ENCODE measurements around the gene ASL.
"Not testable (repeated sequence)": the region's sequence is repeated elsewhere in the genome, so short reads cannot be mapped to it uniquely, and the experiment has no call there.

The ASL gene

GRCh38 chr7:66076462-66077329, 1.1 kb downstream of the ASL start:
- DNase-seq = no peak

DNA sequence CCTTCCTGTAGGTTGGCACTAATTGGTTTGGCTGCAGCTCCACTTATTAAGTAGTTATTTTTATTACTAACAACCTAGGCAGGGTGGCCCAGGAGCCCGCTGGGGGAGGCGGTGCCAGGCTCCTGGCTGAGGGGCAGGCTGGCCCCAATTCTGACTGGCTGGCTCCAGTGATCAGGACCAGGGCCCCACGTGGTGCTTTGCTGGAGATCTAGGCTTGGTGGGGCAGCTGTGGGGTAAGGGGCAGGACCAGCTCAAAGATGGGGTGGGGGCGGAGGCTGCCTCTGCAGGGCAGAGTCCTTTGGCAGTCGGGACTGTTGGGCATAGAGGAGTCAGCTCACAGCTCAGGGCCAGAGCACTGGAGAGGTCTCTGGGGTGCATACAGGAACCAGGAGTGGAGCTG, 2.4 kb downstream of the ASL start:
- no peak for DNase-seq

GRCh38 chr7:66082083-66082482, 6.5 kb downstream of the ASL start:
- DNase-seq = no peak

DNA sequence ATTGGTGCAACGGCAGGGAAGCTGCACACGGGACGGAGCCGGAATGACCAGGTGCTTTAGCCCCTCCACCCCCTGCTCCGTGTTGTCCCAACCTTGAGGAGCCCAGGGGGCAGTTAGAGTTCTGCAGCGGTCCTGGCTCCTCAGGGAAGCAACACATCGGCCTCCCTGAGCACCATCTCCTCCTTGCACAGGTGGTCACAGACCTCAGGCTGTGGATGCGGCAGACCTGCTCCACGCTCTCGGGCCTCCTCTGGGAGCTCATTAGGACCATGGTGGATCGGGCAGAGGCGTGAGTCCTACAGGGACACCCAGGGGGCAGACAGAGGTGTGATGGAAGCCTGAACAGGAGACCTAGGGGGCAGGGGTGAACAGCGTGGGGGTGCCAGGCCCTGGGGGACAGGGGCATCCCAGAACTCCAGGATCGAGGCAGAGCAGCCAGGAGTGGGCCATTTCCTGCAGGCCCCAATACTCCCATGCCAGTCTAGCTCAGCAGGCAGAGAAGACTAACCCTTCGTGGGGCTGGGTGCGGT, 7.3 kb downstream of the ASL start:
- DNase-seq = no peak

- DNase-seq = no peak
Observed at GRCh38 chr7:66083677-66084076, 8.1 kb downstream of the ASL start.

DNA sequence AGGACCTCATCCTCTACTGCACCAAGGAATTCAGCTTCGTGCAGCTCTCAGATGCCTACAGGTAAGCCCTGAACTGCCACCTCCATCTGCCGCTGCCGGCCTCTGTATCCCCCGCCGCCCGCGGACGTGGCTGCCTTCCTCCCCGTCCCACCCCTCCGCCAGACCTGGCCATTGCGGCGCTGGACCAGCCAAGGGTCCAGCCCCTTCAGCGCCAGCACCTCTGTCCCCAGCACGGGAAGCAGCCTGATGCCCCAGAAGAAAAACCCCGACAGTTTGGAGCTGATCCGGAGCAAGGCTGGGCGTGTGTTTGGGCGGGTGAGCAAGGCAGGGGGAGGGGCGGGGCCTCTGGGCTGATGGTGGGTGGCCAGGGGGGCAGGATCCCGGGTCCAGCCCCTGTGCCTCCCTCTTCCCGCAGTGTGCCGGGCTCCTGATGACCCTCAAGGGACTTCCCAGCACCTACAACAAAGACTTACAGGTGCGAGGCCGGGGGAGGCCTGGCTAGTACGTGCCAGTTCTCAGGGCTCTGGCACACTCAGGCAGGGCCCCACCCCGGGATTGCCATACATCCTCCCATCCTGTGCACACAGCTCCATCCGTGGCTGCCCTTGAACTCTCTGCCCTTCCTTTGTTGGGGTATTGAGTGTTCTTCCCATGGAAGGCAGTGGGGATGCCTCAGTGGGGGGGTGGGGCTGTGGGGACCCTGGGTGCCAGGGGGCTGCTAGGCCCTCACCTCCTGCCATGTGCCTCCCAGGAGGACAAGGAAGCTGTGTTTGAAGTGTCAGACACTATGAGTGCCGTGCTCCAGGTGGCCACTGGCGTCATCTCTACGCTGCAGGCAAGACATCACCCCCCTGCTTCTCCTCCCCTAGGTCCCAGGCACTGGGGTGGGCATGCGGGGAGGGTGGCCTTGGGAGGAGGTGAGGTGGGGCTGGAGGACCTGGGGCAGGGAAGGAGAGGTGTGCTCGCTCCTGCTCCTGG, 13.5 kb downstream of the ASL start:
- DNase-seq = no peak

- DNase-seq = no peak
Observed at GRCh38 chr7:66092654-66093053, 17.0 kb downstream of the ASL start.

- DNase-seq = no peak
Observed at GRCh38 chr7:66095010-66095409, 19.4 kb downstream of the ASL start.

- DNase-seq = no peak
Observed at GRCh38 chr7:66099232-66099550, 23.6 kb downstream of the ASL start.

GRCh38 chr7:66099551-66100407, 24.2 kb downstream of the ASL start:
- DNase-seq = peak; percentile 32

DNA sequence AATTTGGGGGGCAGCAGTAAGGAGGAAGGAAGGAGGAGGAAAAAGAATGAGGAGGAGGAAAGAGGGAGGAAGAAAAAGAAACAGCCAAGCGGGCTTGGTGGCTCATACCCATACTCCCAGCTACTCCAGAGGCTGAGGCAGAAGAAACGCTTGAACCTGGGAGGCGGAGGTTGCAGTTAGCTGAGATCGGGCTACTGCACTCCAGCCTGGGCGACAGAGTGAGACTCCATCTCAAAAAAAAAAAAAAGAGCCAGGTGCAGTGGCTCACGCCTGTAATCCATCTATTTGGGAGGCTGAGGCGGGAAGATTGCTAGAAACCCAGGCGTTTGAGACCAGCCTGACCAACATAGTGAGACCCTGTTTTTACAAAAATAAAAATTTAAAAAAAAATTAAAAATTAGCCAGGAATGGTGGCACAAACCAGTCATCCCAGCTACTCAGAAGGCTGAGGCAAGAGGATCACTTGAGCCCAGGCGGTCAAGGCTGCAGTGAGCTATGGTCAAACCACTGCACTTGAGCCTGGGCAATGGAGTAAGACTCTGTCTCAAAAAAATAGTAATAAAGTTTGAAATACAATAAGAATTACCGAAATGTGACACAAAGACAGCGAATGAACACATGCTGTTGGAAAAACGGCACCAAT, 24.9 kb downstream of the ASL start:
- no peak for DNase-seq

DNA sequence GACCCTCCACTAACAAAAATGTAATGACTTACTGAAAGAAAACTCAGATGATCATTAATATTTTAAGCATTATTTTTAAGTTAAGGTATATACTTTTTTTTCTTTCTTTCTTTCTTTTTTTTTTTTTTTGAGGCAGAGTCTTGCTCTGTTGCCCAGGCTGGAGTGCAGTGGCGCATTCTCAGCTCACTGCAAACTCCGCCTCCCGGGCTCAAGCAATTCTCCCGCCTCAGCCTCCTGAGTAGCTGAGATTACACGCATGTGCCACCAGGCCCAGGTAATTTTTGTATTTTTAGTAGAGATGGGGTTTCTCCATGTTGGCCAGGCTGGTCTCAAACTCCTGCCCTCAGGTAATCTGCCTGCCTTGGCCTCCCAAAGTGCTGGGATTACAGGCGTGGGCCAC, 26.5 kb downstream of the ASL start:
- DNase-seq = not testable (repeated sequence)

DNA sequence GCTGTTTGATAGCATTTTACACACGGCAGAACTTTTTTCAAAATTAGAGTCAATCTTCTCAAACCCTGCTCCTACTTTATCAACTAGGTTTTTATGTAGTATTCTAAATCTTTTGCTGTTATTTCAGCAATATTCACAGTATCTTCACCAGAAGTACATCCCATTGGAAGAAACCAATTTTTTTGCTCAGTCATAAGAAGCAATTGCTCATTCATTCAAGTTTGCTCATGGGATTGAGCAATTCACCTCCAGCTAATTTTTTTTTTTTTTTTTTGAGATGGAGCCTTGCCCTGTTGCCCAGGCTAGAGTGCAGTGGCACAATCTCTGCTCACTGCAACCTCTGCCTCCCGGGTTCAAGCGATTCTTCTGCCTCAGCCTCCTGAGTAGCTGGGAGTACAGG, 28.4 kb downstream of the ASL start:
- DNase-seq = not testable (repeated sequence)

- DNase-seq = no peak
Observed at GRCh38 chr7:66105263-66105748, 29.7 kb downstream of the ASL start.

DNA sequence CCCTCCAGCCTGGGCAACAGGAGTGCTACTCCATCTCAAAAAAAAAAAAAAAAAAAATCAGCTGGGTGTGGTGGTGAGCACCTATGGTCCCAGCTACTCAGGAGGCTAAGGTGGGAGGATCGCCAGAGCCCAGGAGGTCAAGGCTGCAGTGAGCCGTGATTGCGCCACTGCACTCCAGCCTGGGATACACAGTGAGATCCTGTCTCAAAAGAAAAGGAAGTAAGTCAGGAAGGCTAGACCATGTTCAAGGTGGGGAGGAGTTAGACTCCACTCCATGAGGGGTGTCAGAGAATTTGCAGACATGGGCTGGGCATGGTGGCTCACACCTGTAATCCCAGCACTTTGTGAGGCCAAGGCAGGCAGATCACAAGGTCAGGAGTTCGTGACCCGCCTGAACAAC, 32.8 kb downstream of the ASL start:
- DNase-seq = not testable (repeated sequence)

DNA sequence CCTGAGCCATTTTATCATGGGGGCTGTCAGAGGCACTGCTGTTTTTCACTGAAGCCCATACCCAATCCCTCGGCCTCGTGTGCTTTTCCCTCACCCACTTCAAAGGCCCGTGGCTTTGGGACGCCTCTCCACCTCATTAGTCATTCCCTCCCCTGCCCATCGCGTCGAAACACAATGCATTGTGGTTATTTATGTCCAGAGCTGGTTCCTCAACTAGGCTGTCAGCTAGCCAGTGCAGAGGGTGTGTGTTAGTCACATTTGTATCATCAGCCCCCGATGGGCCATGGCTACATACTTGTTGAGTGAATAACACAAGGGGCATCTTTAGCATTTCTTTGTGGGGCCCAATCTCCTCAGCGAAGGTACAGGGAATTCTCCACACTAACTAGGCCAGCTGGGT, 35.2 kb downstream of the ASL start:
- DNase-seq = no peak

DNA sequence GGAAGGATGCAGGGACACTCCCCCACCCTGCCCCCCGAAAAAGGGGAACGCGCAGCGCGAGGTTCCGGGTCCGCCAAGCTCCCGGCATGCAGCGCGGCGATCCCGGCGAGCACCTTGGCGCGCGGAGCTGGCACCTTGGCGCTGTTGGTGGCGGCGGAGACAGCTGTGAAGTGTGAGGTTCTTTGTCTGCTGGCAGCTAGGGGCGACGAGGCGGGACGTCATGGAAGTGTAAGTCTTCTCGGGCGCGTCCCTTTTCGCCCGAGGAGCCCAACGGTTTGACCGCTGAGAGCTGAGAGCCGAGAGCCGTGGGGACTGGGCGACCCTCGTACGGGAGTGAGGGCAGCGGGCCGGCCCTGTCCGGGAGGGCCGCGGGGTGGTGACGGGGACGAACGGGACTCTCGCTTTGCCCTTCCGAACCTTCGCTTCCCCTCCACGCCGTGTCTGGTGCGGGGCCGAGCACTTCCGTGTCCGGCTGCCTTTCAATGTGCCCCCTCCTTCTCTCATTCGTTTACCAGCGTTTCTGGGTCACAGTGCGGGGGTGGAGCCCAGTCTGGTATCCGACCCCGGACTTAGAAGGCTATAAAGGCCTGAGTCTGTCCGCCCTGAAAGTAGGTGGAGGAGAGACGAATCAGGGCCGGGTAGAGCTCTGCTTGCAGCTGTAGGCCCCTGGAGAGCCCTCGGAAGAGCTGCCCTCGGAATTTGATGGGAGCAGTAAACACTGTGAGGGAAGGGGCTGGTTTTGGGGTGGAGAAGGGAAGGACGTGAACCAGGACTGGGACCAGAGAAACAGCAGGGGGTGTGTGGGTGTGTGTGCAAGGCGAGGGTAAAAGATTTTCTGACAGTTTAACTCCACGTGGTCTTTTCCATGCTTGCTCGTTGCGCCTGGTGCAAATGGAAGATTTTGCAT, 39.4 kb downstream of the ASL start, which contains the start of gene CRCP:
Gene CRCP, plus strand, starts transcription at position 105 of the 907 bp plus-strand sequence. Its CDS starts 116 bp downstream, at position 221.
- DNase-seq = peak; percentile 76

DNA sequence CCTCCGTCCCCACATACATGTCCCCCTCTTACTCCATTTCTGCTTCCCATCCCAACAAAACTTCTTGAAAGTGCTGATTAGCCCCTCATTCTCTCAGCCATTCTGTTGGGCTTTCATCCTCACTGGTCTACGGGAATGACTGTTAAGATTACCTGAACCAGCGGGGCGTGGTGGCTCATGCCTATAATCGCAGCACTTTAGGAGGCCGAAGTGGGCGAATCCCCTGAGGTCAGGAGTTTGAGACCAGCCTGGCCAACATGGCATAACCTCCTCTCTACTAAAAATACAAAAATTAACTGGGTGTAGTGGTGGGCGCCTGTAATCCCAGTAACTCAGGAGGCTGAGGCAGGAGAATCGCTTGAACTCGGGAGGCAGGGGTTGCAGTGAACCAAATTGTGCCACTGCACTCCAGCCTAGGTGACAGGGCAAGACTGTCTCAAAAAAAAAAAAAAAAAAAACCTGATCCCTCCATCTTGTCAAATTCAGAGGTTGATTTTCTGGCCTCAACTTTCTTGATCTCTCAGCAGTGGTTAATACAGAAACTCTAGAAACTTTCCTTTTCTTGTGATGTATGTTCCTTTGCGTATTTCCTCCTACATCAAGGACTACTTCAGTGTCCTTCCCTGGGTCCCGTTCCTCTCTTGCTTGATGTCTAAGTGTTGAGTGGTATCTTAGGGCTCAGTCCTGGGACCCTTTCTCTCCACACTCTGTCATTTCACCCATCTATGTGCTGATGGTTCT, 41.2 kb downstream of the ASL start:
- DNase-seq = not testable (repeated sequence)

DNA sequence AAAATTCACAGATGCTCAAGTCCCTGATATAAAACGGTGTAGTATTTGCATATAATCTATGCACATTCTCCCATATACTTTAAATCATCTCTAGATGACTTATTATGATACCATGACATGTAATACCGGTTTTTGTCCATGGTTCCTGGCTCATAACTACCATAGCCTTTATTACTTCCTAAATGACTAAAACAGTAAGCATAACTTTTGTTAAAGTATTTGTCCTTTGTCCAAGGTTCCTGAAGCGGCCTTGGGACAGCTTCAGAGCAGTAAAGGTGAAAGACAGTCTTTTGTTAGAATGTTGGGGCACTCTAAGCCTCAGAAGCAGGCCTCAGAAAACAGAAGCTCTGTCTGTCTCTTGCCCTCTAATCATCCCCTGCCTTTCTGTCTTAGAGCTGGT, 43.0 kb downstream of the ASL start:
- DNase-seq = no peak
